Hippocampal formation (tissue), 2 donors: ENCODE data around the gene WNT16.
"Not testable (repeated sequence)": the region's sequence is repeated elsewhere in the genome, so short reads cannot be mapped to it uniquely, and the experiment has no call there.

Experiments
- DNase-seq, 2 donors: peaks; one replicate each; lab custom pipeline; 2025; lab: John Stamatoyannopoulos, UW

The WNT16 gene

GRCh38 chr7:121306565-121306964 lies 22.2 kb upstream of the WNT16 start:
- no peak for DNase-seq

GRCh38 chr7:121307021-121307574 lies 21.7 kb upstream of the WNT16 start:
- DNase-seq: no peak

GRCh38 chr7:121313220-121313792 lies 15.5 kb upstream of the WNT16 start:
- DNase-seq: no peak

- DNase-seq: no peak
Observed at GRCh38 chr7:121313793-121314676, 14.8 kb upstream of the WNT16 start.

GRCh38 chr7:121315170-121315569 lies 13.6 kb upstream of the WNT16 start:
- not testable (repeated sequence) for DNase-seq

GRCh38 chr7:121322460-121322859 lies 6.3 kb upstream of the WNT16 start:
- no peak for DNase-seq

- no peak for DNase-seq
Observed at GRCh38 chr7:121323515-121324302, 5.1 kb upstream of the WNT16 start.

GRCh38 chr7:121327671-121328070 lies 1.1 kb upstream of the WNT16 start:
- DNase-seq: no peak

- no peak for DNase-seq
Observed at GRCh38 chr7:121329191-121330052, 622 bp downstream of the WNT16 start.

- DNase-seq: no peak
Observed at GRCh38 chr7:121330053-121330833, 1.4 kb downstream of the WNT16 start.

GRCh38 chr7:121331048-121331447 lies 2.2 kb downstream of the WNT16 start:
- DNase-seq: no peak

GRCh38 chr7:121331574-121331973 lies 2.8 kb downstream of the WNT16 start:
- DNase-seq: no peak

- DNase-seq: no peak
Observed at GRCh38 chr7:121334376-121334775, 5.6 kb downstream of the WNT16 start.

GRCh38 chr7:121334875-121335648 lies 6.3 kb downstream of the WNT16 start:
- DNase-seq: no peak

- DNase-seq: no peak
Observed at GRCh38 chr7:121336579-121336978, 7.8 kb downstream of the WNT16 start.

GRCh38 chr7:121337398-121337797 lies 8.6 kb downstream of the WNT16 start:
- no peak for DNase-seq

- no peak for DNase-seq
Observed at GRCh38 chr7:121339082-121339481, 10.3 kb downstream of the WNT16 start.

- DNase-seq: no peak
Observed at GRCh38 chr7:121341933-121342332, 13.1 kb downstream of the WNT16 start.

- no peak for DNase-seq
Observed at GRCh38 chr7:121342631-121343030, 13.8 kb downstream of the WNT16 start.

GRCh38 chr7:121343302-121343701 lies 14.5 kb downstream of the WNT16 start:
- DNase-seq: no peak
